CD4-positive, alpha-beta T cell treated with Interleukin-2 at 100 ng/mL for 4 hours (primary cell): ENCODE data around the gene MTG1.
A peak's percentile ranks its signal among the peaks of the same experiment; 100 is the strongest.

Source experiments
- DNase-seq: peaks from one replicate; pipeline ENCODE4 v3.0.0-alpha.2; 2020; ENCODE audit warnings: low spot score

Gene MTG1

GRCh38 chr10:133452453-133452852 is 58.5 kb downstream of the MTG1 start:
- no peak for DNase-seq

- peak; percentile 35 for DNase-seq
Measured at GRCh38 chr10:133453516-133454203, 59.7 kb downstream of the MTG1 start, which contains the start of gene SCART1. Gene SCART1 (plus strand): TSS chr10:133453945. CDS start chr10:133453998, 53 bp downstream.

DNA sequence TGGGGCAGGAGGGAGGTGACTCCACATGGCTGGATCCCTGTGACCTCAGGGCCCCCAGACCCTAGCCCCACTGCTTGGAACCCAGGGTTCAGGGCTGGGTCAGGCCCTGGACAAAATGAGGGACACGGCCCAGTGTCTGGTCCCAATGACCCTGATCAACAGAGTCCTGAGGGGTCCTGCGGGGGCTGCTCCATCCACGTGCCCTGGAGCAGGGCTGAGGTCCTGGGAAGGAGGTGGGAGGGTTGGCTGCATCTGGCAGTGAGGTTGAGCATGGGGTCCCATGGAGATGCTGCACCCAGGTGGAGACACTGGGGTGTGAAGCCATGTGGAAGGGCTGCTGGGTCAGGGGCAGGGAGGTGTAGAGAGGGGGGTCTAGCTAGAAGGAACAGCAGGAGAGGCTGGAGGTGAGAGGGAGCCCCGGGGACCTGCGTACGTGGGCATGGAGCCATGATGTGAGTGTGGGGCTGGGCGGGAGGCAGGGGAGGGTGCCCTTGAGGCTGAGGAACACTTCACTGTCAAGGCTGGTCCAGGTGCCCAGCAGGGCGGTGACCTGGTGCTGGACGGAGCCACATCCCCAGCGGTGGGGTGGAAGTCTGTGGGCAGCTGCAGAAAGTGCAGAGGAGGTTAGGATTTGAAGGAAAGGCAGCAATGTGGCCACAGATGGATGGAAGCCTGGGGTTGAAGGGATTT is 60.4 kb downstream of the MTG1 start:
- no peak for DNase-seq

DNA sequence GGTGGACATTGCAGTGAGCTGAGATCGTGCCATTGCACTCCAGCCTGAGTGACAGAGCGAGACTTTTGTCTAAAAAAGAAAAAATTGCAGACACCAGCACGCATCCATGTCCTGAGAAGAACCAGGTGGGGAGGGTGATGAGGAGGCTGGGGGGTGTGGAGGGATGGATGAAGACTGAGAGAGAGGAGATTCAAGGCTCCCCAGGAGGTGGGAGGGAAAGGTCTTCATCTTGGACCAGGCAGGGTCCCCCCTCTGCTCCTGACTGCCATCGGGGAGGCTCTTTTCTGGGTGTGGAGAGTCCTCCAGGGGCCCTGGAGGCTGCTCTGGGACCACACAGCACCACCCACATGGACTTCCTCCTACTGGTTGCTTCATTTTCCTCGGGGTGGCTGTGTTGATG is 61.2 kb downstream of the MTG1 start:
- no peak for DNase-seq

GRCh38 chr10:133455611-133456031 is 61.7 kb downstream of the MTG1 start:
- no peak for DNase-seq

DNA sequence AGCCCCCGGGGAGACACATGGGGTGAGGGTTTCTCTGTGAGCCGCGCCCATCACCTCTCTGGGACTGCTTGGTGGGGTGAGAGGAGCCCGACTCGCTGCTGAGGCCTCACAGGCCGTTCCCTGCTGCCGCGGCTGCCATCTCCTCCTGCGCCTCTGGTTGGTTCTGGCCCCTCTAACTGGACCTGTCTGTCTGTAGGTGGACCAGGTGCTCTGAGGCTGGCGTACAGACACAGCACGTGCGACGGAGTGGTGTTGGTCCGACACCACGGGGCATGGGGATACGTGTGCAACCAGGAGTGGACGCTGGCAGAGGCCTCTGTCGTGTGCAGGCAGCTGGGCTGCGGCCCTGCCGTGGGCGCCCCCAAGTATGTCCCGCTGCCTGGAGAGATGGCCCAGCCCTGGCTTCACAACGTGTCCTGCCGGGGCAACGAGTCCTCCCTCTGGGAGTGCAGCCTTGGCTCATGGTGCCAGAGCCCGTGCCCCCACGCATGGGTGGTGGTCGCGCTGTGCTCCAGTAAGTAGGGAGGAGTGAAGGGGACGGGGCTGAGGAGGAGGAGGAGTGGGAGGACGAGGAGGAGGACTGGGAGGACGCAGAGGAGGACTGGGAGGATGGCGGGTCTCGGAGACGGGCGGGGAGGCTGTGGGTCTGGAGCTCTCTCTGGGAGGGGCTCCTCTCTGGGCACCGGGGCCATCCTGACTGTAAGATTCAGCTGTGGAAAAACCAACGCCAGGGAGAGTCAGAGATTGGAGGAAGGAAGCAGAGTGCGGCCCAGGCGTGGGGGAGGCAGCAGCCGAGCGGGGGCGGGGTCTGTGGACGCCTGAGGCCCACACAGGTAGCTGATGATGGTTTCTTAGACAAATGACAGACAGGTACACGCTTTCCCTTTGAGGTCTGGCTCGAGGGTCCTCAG is 62.3 kb downstream of the MTG1 start:
- DNase-seq, result no peak

DNA sequence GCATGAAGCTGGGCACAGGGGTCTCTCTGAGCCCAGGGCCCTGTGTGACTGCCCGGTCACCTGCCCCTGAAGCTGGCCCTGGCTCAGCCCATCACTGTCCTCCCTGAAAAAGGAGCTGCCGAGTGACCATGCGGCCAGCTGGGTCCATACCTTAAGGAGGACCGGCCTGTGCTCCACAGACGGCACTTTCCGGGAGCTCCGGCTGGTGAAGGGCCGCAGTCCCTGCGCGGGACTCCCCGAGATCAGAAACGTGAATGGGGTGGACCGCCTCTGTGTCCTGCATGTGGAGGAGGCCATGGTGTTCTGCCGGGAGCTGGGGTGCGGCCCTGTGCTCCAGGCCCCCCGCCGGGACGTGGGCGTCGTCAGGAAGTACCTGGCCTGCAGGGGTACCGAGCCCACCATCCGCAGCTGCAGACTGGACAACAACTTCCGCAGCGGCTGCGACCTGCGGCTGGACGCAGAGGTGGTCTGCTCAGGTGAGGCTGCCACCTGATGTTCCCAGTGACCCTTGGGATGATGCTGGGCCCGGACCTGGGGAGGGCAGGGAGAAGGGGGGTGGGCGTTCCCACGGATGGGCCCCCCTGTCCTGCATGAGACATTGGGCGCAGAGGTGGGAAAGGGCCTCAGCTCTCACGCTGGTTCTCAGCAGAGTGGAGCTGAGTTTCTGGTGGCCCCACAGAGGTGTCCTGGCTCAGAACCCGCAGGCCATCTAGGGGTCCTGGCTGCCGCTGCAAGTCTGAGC is 63.3 kb downstream of the MTG1 start:
- DNase-seq, result no peak

DNA sequence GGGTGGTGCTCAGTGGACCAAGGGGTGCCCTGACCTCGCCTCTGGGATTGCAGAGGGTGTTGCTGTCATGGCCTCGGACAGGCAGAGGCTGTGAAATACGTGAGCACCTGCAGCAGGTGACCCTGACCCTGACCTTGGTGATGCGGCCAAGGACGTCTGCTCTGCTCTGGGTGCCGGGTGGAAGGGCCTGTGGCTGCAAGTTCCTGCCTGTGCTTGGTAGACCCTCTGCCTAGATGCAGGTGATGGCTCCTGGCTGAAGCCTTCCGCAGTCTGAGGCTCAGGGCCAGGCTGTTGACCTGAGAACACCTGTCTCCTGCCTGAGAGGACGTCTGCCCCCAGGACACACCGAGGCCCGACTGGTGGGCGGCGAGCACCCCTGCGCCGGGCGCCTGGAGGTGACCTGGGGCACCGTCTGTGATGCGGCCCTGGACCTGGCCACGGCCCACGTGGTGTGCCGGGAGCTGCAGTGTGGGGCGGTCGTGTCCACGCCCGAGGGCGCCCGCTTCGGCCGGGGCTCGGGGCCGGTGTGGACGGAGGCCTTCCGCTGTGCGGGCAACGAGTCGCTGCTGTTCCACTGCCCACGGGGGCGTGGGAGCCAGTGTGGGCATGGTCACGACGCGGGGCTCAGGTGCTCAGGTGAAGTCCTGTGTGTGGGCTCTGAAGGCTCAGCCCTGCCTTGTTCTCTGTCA is 64.2 kb downstream of the MTG1 start:
- DNase-seq, result no peak

GRCh38 chr10:133458710-133459453 is 64.9 kb downstream of the MTG1 start:
- no peak for DNase-seq

- no peak for DNase-seq
Measured at GRCh38 chr10:133459454-133460207, 65.7 kb downstream of the MTG1 start.

GRCh38 chr10:133460208-133460769 is 66.3 kb downstream of the MTG1 start:
- no peak for DNase-seq

DNA sequence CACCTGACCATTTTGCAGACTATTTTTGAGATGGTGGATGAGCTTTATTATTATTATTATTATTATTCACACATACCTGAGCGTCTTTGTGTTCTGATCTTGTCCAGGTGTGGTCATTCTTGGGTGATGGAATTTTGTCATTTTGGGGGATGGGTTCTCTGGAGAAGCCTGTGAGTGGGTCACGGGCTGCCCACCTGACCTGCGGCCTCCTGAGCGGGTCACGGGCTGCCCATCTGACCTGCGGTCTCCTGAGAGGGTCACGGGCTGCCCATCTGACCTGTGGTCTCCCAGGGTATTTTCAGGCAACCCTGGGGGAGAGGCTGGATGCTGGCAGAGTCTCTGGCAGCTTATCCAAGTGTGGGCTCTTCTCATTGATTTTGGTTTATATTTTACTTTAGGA is 67.1 kb downstream of the MTG1 start:
- DNase-seq, result no peak

GRCh38 chr10:133461841-133462240 is 67.9 kb downstream of the MTG1 start:
- DNase-seq, result no peak

GRCh38 chr10:133462512-133463305 is 68.8 kb downstream of the MTG1 start:
- no peak for DNase-seq

DNA sequence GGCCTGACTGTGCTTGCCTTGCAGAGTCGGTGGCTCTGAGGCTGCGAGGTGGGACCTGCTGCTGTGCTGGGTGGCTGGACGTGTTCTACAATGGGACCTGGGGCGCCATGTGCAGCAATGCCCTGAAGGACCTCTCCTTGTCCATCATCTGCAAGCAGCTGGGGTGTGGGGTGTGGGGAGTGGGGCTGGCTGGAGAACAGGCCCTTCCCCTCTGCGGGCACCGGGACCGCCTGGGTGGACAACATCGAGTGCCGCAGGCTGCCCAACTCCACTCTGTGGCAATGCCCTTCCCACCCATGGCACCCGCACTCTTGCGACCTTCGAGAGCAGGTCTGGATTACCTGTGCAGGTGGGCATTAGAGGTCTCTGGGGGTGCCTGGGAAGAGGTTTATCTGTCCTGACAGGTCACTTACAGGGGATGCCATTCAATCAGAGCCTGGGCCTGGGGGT is 70.7 kb downstream of the MTG1 start:
- DNase-seq, result no peak

DNA sequence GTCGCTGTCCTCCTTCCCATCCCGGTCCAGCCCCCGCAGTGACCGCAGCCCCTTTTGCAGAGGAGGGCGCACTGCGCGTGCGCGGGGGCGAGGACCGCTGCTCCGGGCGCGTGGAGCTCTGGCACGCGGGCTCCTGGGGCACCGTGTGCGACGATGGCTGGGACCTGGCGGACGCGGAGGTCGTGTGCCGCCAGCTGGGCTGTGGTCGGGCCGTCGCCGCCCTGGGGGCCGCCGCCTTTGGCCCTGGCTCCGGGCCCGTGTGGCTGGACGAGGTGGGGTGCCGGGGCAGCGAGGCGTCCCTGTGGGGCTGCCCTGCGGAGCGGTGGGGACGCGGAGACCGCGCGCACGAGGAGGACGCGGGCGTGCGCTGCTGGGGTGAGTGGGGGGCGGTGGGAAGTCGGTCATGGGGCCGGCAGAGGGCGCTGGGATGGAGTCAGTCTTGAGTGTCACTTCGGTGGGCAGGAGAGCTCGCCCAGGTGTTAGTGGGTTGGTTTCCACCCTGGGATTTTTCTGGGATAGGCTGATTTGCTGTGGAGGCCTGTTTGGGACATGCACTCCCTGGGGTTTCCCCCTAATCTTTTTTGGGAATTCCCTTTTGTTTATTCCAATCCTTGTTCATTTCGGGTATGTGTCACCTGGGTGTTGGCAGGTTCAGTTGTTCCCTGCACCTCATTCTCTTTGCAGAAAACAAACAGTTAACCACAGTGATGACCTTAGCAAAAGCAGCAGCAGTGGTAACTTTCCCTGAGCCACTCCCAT is 71.4 kb downstream of the MTG1 start:
- no peak for DNase-seq

GRCh38 chr10:133465950-133466474 is 72.1 kb downstream of the MTG1 start:
- no peak for DNase-seq
